HepG2 (cell line): ENCODE measurements around the gene NPEPL1. TPM values are rescaled to one million over a fixed set of nuclear protein-coding genes. Genes with fewer than 3 reads are reported as not detected.

Source experiments
- ATAC-seq: fragments of 200-7000 bp; cut with Tn5 transposase; 3 replicates; pipeline ENCODE4 v1.9.1; 2020; ENCODE audit warnings: mild to moderate bottlenecking, moderate library complexity
- BruUV-seq: library from RNA; stranded (reverse); fragments of 400-500 nt; replicated peaks from 2 replicates; lab custom pipeline; 2021; lab: Mats Ljungman, UMichigan
- CTCF ChIA-PET: fragments of 300-600 bp; formaldehyde crosslinking; extraction: SDS; loops from one replicate; lab custom pipeline; 2021; ENCODE audit warnings: low total read pairs, inconsistent platforms, low intra/inter-chr PET ratio; lab: Yijun Ruan, JAX
- POLR2A ChIA-PET: fragments of 350-600 bp; sonication (Branson Sonifier 250); formaldehyde crosslinking; loops from one replicate; lab custom pipeline; 2020; ENCODE audit warnings: antibody characterized with exemption, inconsistent platforms; lab: Yijun Ruan, JAX
- DNase-seq: peaks from one replicate; pipeline ENCODE4 v3.0.0-alpha.2; 2015; ENCODE audit warnings: low spot score
- FAIRE-seq: peaks from 3 replicates; lab custom pipeline; 2011; peaks lifted over from hg19 to GRCh38; lab: Jason Lieb, UNC
- H2AFZ ChIP-seq: one replicate; pipeline ENCODE4 v1.6.1; 2011; ENCODE audit warnings: low read length, inconsistent platforms
- H3K27ac ChIP-seq: fragments of 300-600 bp; 3 replicates; pipeline ENCODE4 v1.8.0; 2011; ENCODE audit warnings: mixed run types, mild to moderate bottlenecking, mixed read lengths, low read length, inconsistent platforms; ENCODE audit not compliant: insufficient read depth; ENCODE audit errors: extremely low read length
- H3K27me3 ChIP-seq, 2 experiments: fragments of 200-600 bp in 1 of 2; 2 replicates in 1 of 2; 3 replicates in 1 of 2; pipeline versions ENCODE4 v1.6.0 to v1.8.0; 2011; ENCODE audit warnings: low read length in 2 of 2, mild to moderate bottlenecking in 2 of 2, moderate library complexity in 2 of 2, inconsistent platforms in 1 of 2; ENCODE audit not compliant: insufficient read depth in 2 of 2, control insufficient read depth in 1 of 2
- H3K36me3 ChIP-seq, 2 experiments: fragments of 200-600 bp in 1 of 2; replicated peaks in 1 of 2; 2 replicates in 1 of 2; 3 replicates in 1 of 2; pipeline versions ENCODE4 v1.5.1 to v1.8.0; 2011; ENCODE audit warnings: low read length in 2 of 2, inconsistent platforms in 1 of 2; ENCODE audit not compliant: insufficient read depth in 2 of 2, control insufficient read depth in 1 of 2
- H3K4me1 ChIP-seq: 2 replicates; pipeline ENCODE4 v1.5.1; 2012; ENCODE audit warnings: low read length, inconsistent platforms; ENCODE audit not compliant: insufficient read depth
- H3K4me2 ChIP-seq: 2 replicates; pipeline ENCODE4 v1.6.0; 2011; ENCODE audit warnings: low read depth, low read length, inconsistent platforms
- H3K4me3 ChIP-seq, 3 experiments: fragments of 200-600 bp in 1 of 3; sonication (generic), shearing (Covaris generic) in 1 of 3; replicated peaks in 1 of 3; 2 replicates each; pipeline ENCODE4 v1.5.1; 2011 to 2016; ENCODE audit warnings: low read length in 3 of 3, inconsistent platforms in 2 of 3, low read depth in 2 of 3, mild to moderate bottlenecking in 2 of 3, control low read depth in 1 of 3, mixed read lengths in 1 of 3; ENCODE audit not compliant: insufficient read depth in 1 of 3
- H3K79me2 ChIP-seq: one replicate; pipeline ENCODE4 v1.6.1; 2011; ENCODE audit warnings: low read length, inconsistent platforms; ENCODE audit not compliant: insufficient read depth
- H3K9ac ChIP-seq: 2 replicates; pipeline ENCODE4 v1.6.0; 2011; ENCODE audit warnings: mild to moderate bottlenecking, low read depth, low read length, inconsistent platforms; ENCODE audit not compliant: insufficient read depth
- H3K9me3 ChIP-seq: 2 replicates; pipeline ENCODE4 v1.5.1; 2012; ENCODE audit warnings: mild to moderate bottlenecking, low read length
- H4K20me1 ChIP-seq: 2 replicates; pipeline ENCODE4 v1.6.0; 2011; ENCODE audit warnings: inconsistent platforms, mild to moderate bottlenecking, low read length, moderate library complexity; ENCODE audit not compliant: insufficient read depth
- CENPT ChIP-seq: sonication (generic); formaldehyde crosslinking; IDR thresholded peaks from 2 replicates; pipeline ENCODE4 v1.8.0; 2022; ENCODE audit warnings: low read depth, mild to moderate bottlenecking, moderate library complexity, missing genetic modification reagents
- FOXM1 ChIP-seq: sonication (generic); formaldehyde crosslinking; IDR thresholded peaks from 2 replicates; pipeline ENCODE4 v1.5.0; 2020; ENCODE audit warnings: missing genetic modification reagents
- FOXO1 ChIP-seq: sonication (generic); formaldehyde crosslinking; IDR thresholded peaks from 2 replicates; pipeline ENCODE4 v1.4.0; 2020; ENCODE audit warnings: missing genetic modification reagents
- MEIS1 ChIP-seq: sonication (generic); formaldehyde crosslinking; IDR thresholded peaks from 2 replicates; pipeline ENCODE4 v1.9.0; 2021; ENCODE audit warnings: mild to moderate bottlenecking, missing genetic modification reagents, moderate library complexity, borderline replicate concordance
- ZMYM3 ChIP-seq: sonication (generic); formaldehyde crosslinking; IDR thresholded peaks from 2 replicates; pipeline ENCODE4 v1.5.1; 2020; ENCODE audit warnings: mild to moderate bottlenecking, missing genetic modification reagents
- ZNF446 ChIP-seq: sonication (generic); formaldehyde crosslinking; IDR thresholded peaks from 2 replicates; pipeline ENCODE4 v1.5.0; 2020; ENCODE audit warnings: mild to moderate bottlenecking, missing genetic modification reagents
- ZNF530 ChIP-seq: sonication (generic); formaldehyde crosslinking; IDR thresholded peaks from 2 replicates; pipeline ENCODE4 v1.5.0; 2020; ENCODE audit warnings: low read depth, mild to moderate bottlenecking, missing genetic modification reagents
- ZNF619 ChIP-seq: sonication (generic); formaldehyde crosslinking; IDR thresholded peaks from 2 replicates; pipeline ENCODE4 v1.4.0; 2020; ENCODE audit warnings: mild to moderate bottlenecking, missing genetic modification reagents
- ZNF660 ChIP-seq: sonication (generic); formaldehyde crosslinking; IDR thresholded peaks from 2 replicates; pipeline ENCODE4 v1.5.1; 2020; ENCODE audit warnings: mild to moderate bottlenecking, low read depth, missing genetic modification reagents, borderline replicate concordance
- WGBS: methylation state at CpG from one replicate; pipeline ENCODE4 v1.1.6; 2017; ENCODE audit warnings: low lambda C conversion rate; 5-methylcytosine and 5-hydroxymethylcytosine counted together
- in situ Hi-C: cut with HindIII; loops from 2 replicates; pipeline ENCODE4 v1.10.0; 2017; ENCODE audit warnings: low pct_unique_long_range_greater_than_20kb; ENCODE audit not compliant: extremely low pct_ligation_motif_present
- intact Hi-C: fragments of 100-400 bp; cut with micrococcal nuclease; formaldehyde crosslinking; loops from one replicate; pipeline ENCODE4 v1.10.0; 2022; ENCODE audit not compliant: unreplicated experiment
- polyA plus RNA-seq, 8 experiments: library from polyadenylated mRNA; depleted of rRNA in 3 of 8; stranded (reverse) in 7 of 8; unstranded in 1 of 8; fragments of >200 nt; fragmentation: Illumina TruSeq in 4 of 8; extraction: Trizol in 4 of 8; gene quantifications; 2 replicates each; pipeline versions ENCODE4 v1.2.1 to v1.2.3, GENCODE V29; 2011 to 2016; ENCODE audit warnings: low read depth in 4 of 8, missing spikeins in 1 of 8, mixed read lengths in 1 of 8; ENCODE audit not compliant: insufficient read depth in 1 of 8
- total RNA-seq, 5 experiments: library from RNA; depleted of rRNA; stranded (reverse); fragments of >200 nt; fragmentation: Illumina TruSeq; extraction: Trizol; gene quantifications; 2 replicates each; pipeline ENCODE4 v1.2.3, GENCODE V29; 2016; ENCODE audit warnings: low read depth in 1 of 5

The NPEPL1 gene
- total and polyA plus RNA-seq, 2 of the 13 experiments (the other 11 are each of a cell fraction or from before 2014, with no cell fraction given): 4.1 to 7.5 TPM

DNA sequence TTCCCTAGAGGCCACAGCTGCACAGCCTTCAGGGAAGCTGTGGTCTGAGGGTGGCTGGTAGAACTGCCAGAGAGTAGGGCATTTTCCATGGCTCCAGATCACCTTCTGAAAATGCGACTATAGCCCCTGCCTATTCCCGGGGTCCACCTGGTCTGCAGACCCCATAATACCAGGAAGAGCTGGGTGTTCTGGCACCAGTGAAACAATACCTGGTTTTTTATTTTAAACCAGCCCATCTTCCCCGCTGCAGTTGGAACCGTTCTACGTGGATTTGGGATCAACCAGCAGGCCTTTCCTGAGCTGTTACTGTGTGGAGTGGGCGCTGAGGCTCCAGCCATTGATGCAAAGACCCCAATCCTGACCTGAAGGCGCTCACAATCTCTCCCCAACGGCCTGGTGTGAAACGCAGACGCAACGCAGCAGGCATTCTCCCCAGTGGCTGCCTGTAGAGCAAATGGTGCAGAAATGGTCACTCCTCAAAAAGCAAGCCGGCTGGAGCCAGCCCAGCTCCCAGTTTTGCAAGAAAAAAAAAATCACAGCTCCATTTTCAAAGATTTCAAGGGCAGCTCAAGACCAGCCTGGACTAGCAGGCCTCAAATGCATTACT lies 11.3 kb downstream of the NPEPL1 start:
- H3K27me3 ChIP-seq: no peaks in the 10 kb centered on the region
- DNase-seq (no peak), ATAC-seq (no peak), FAIRE-seq (no peak)
- H3K36me3 ChIP-seq: peaks cover 16 to 26% of the 10 kb centered on the region in 2 experiments; a peak in 4 of 5 replicates
- no peak overlapping the region for H2AFZ ChIP-seq
- intact Hi-C loops: no loop called here
- no peaks in the 10 kb centered on the region; the same call in 1 of the 2 replicates for H4K20me1 ChIP-seq
- no TSS peak for BruUV-seq
- H3K4me2 ChIP-seq: no peak overlapping the region
- H3K4me3 ChIP-seq: no peak overlapping the region
- POLR2A ChIA-PET: no interaction called here
- no peaks in the 10 kb centered on the region for H3K4me1 ChIP-seq
- H3K27ac ChIP-seq: no peak overlapping the region
- no peak overlapping the region for H3K9ac ChIP-seq
- TF ChIP-seq MEIS1 (no peak), ZNF530 (CRISPR knock-in tag) (no peak), CENPT (no peak), ZNF619 (CRISPR knock-in tag) (no peak), FOXM1 (no peak), ZNF660 (no peak), ZNF446 (CRISPR knock-in tag) (no peak), ZMYM3 (CRISPR knock-in tag) (no peak), FOXO1 (CRISPR knock-in tag) (no peak)
- TF ChIP-seq, all 625 proteins: peak for 0
- in situ Hi-C loops: no loop called here
- WGBS: 95% methylated on average over 12 of the region's 12 CpGs
- Histone ChIP-seq H3K9me3 (no peaks in the 10 kb centered on the region), H3K79me2 (no peaks in the 10 kb centered on the region)
- CTCF ChIA-PET: no interaction called here
